Measurements from ENCODE around the gene SPDYC. TPM values are rescaled to one million over a fixed set of nuclear protein-coding genes. Genes with fewer than 3 reads are reported as not detected.
"Not testable (repeated sequence)": the region's sequence is repeated elsewhere in the genome, so short reads cannot be mapped to it uniquely, and the experiment has no call there.

The SPDYC gene
- total and polyA plus RNA-seq, 11 donors: not detected

GRCh38 chr11:65136515-65137096 is 33.4 kb upstream of the SPDYC start:
- Histone ChIP-seq H3K27me3 (no peaks in the 10 kb centered on the region), H3K9me3 (no peaks in the 10 kb centered on the region), H3K4me1 (peaks cover 0 to 34% (median 26%) of the 10 kb centered on the region in 12 donors), H3K36me3 (peaks cover 0 to 15% (median 13%) of the 10 kb centered on the region in 9 donors), H3K4me3 (no peak overlapping the region), H3K27ac (no peak overlapping the region)
- no peak for DNase-seq
- no peak for ATAC-seq
- 91 to 93% (median 91%) methylated on average over 15 of the region's 15 CpGs for WGBS, 4 donors
- intact Hi-C loops (cut with DNase I): loop anchor here in 5 of 10 donors (5.0 kb wide), 2 partner anchors 36 to 46 kb away; partner anchors contain the start of genes CAPN1 (in 4 of the 5) and SPDYC (in 1 of the 5)
- TF ChIP-seq CTCF (IDR thresholded peaks at IDR 0.05) (no peak), POLR2A (IDR thresholded peaks at IDR 0.05) (no peak)

GRCh38 chr11:65141896-65142494 is 28.0 kb upstream of the SPDYC start:
- H3K4me1 ChIP-seq: no peaks in the 10 kb centered on the region
- peaks cover 0 to 1% (median 0%) of the 10 kb centered on the region in 12 donors for H3K9me3 ChIP-seq
- no peak overlapping the region for H3K4me3 ChIP-seq
- no peak for TF ChIP-seq CTCF (IDR thresholded peaks at IDR 0.05)
- no peak for TF ChIP-seq POLR2A (IDR thresholded peaks at IDR 0.05)
- 82 to 86% (median 85%) methylated on average over 7 of the region's 7 CpGs for WGBS, 4 donors
- DNase-seq (no peak), ATAC-seq (no peak)
- intact Hi-C loops (cut with DNase I): no loop called here
- no peaks in the 10 kb centered on the region for H3K36me3 ChIP-seq
- no peak overlapping the region for H3K27ac ChIP-seq
- no peaks in the 10 kb centered on the region for H3K27me3 ChIP-seq

- TF ChIP-seq POLR2A (IDR thresholded peaks at IDR 0.05) (no peak), CTCF (IDR thresholded peaks at IDR 0.05) (no peak)
- no peak overlapping the region for H3K27ac ChIP-seq
- H3K4me3 ChIP-seq: no peak overlapping the region
- peaks cover 0 to 6% (median 0%) of the 10 kb centered on the region in 12 donors for H3K9me3 ChIP-seq
- no peaks in the 10 kb centered on the region for H3K27me3 ChIP-seq
- DNase-seq (no peak), ATAC-seq (no peak)
- H3K36me3 ChIP-seq: no peaks in the 10 kb centered on the region
- H3K4me1 ChIP-seq: peaks cover 0 to 30% (median 10%) of the 10 kb centered on the region in 12 donors
- WGBS, 4 donors: 67 to 77% (median 75%) methylated on average over 2 of the region's 2 CpGs
- intact Hi-C loops (cut with DNase I): no loop called here
Observed at GRCh38 chr11:65147352-65148075, 22.5 kb upstream of the SPDYC start.

GRCh38 chr11:65148657-65149056 is 21.4 kb upstream of the SPDYC start:
- 79 to 92% (median 88%) methylated on average over 5 of the region's 5 CpGs for WGBS, 4 donors
- ATAC-seq (no peak), DNase-seq (no peak)
- no peaks in the 10 kb centered on the region for H3K27me3 ChIP-seq
- H3K9me3 ChIP-seq: peaks cover 0 to 6% (median 0%) of the 10 kb centered on the region in 12 donors
- no peak overlapping the region for H3K4me3 ChIP-seq
- no peak for TF ChIP-seq CTCF (IDR thresholded peaks at IDR 0.05)
- no peak for TF ChIP-seq POLR2A (IDR thresholded peaks at IDR 0.05)
- no peaks in the 10 kb centered on the region for H3K36me3 ChIP-seq
- peaks cover 0 to 33% (median 10%) of the 10 kb centered on the region in 12 donors for H3K4me1 ChIP-seq
- intact Hi-C loops (cut with DNase I): no loop called here
- H3K27ac ChIP-seq: no peak overlapping the region

GRCh38 chr11:65150131-65150508 is 19.9 kb upstream of the SPDYC start:
- H3K27me3 ChIP-seq; intact Hi-C loops (cut with DNase I); ATAC-seq; H3K36me3 ChIP-seq; DNase-seq; H3K9me3 ChIP-seq: not testable (repeated sequence)
- WGBS, 4 donors: 76 to 87% (median 83%) methylated on average over 10 of the region's 10 CpGs
- Histone ChIP-seq H3K4me3 (peak overlapping the region in 1 of 12 donors; percentile 3), H3K4me1 (peaks cover 0 to 33% (median 10%) of the 10 kb centered on the region in 12 donors), H3K27ac (peak overlapping the region in 11 of 12 donors; percentile 39 to 80 (median 69))
